ENCODE measurements around the gene ZBTB6.
A peak's percentile ranks its signal among the peaks of the same experiment; 100 is the strongest.
"Not testable (repeated sequence)": the region's sequence is repeated elsewhere in the genome, so short reads cannot be mapped to it uniquely, and the experiment has no call there.

Gene ZBTB6

GRCh38 chr9:122923947-122924346 lies 10.8 kb upstream of the ZBTB6 start:
- DNase-seq (ENCODE audit: low read depth in 2 of 2) = no peak

- no peak for DNase-seq (ENCODE audit: low read depth in 2 of 2)
Measured at GRCh38 chr9:122922713-122923112, 9.6 kb upstream of the ZBTB6 start.

GRCh38 chr9:122918310-122918709 lies 5.2 kb upstream of the ZBTB6 start:
- no peak for DNase-seq (ENCODE audit: low read depth in 2 of 2)

GRCh38 chr9:122912671-122912963 lies 506 bp downstream of the ZBTB6 start:
- no peak for DNase-seq (ENCODE audit: low read depth in 2 of 2)

- not testable (repeated sequence) for DNase-seq (ENCODE audit: low read depth in 2 of 2)
Measured at GRCh38 chr9:122906122-122906521, 7.0 kb downstream of the ZBTB6 start.

- DNase-seq (ENCODE audit: low read depth in 2 of 2) = peak; percentile 86 to 95
Measured at GRCh38 chr9:122904823-122905710, 8.1 kb downstream of the ZBTB6 start, which contains the start of gene RC3H2. Gene RC3H2 (minus strand): TSS chr9:122905359. CDS start chr9:122897509, 7,850 bp downstream.

- DNase-seq (ENCODE audit: low read depth in 2 of 2) = no peak
Measured at GRCh38 chr9:122904466-122904822, 8.7 kb downstream of the ZBTB6 start.

GRCh38 chr9:122900791-122901190 lies 12.3 kb downstream of the ZBTB6 start:
- DNase-seq (ENCODE audit: low read depth in 2 of 2) = no peak

- DNase-seq (ENCODE audit: low read depth in 2 of 2) = no peak
Measured at GRCh38 chr9:122897969-122898368, 15.2 kb downstream of the ZBTB6 start.

GRCh38 chr9:122888480-122888879 lies 24.6 kb downstream of the ZBTB6 start:
- DNase-seq (ENCODE audit: low read depth in 2 of 2) = no peak

- DNase-seq (ENCODE audit: low read depth in 2 of 2) = no peak
Measured at GRCh38 chr9:122883125-122883524, 30.0 kb downstream of the ZBTB6 start.

- DNase-seq (ENCODE audit: low read depth in 2 of 2) = no peak
Measured at GRCh38 chr9:122879443-122879842, 33.7 kb downstream of the ZBTB6 start.

GRCh38 chr9:122875523-122875922 lies 37.6 kb downstream of the ZBTB6 start:
- no peak for DNase-seq (ENCODE audit: low read depth in 2 of 2)

- DNase-seq (ENCODE audit: low read depth in 2 of 2) = not testable (repeated sequence)
Measured at GRCh38 chr9:122867276-122867675, 45.8 kb downstream of the ZBTB6 start.

- no peak for DNase-seq (ENCODE audit: low read depth in 2 of 2)
Measured at GRCh38 chr9:122866079-122866478, 47.0 kb downstream of the ZBTB6 start.

- DNase-seq (ENCODE audit: low read depth in 2 of 2) = no peak
Measured at GRCh38 chr9:122865300-122865699, 47.8 kb downstream of the ZBTB6 start.

GRCh38 chr9:122863407-122863806 lies 49.7 kb downstream of the ZBTB6 start:
- DNase-seq (ENCODE audit: low read depth in 2 of 2) = no peak

GRCh38 chr9:122860319-122861142 lies 52.6 kb downstream of the ZBTB6 start:
- DNase-seq (ENCODE audit: low read depth in 2 of 2) = no peak
